ENCODE measurements around the gene SLC22A3. TPM values are rescaled to one million over a fixed set of nuclear protein-coding genes. Genes with fewer than 3 reads are reported as not detected.

The SLC22A3 gene
- total RNA-seq, 1 experiment from 2014 or later, result 0.07 TPM

GRCh38 chr6:160300076-160300695, 48.0 kb upstream of the SLC22A3 start:
- Histone ChIP-seq H3K4me2 (ENCODE audit: low read length) (no peak overlapping the region), H3K9me3 (ENCODE audit: control insufficient read depth in 1 of 2, insufficient read depth in 1 of 2, low read depth in 1 of 2, low read length in 2 of 2) (no peaks in the 10 kb centered on the region), H2AFZ (ENCODE audit: low read depth, low read length, poor library complexity, severe bottlenecking) (no peak overlapping the region), H3K4me1 (ENCODE audit: control insufficient read depth in 1 of 2, insufficient read depth in 2 of 2, low read length in 2 of 2) (peaks cover 0 to 8% of the 10 kb centered on the region in 2 experiments; a peak in 2 of 4 replicates), H3K9me2 (ENCODE audit: insufficient read depth) (no peaks in the 10 kb centered on the region), H3K27me3 (ENCODE audit: insufficient read depth, low read length) (no peaks in the 10 kb centered on the region), H3K4me3 (replicated peaks in 1 of 2; ENCODE audit: low read depth in 1 of 2, low read length in 2 of 2) (no peak overlapping the region), H3K36me3 (ENCODE audit: control insufficient read depth in 1 of 2, insufficient read depth in 2 of 2, low read length in 2 of 2) (no peaks in the 10 kb centered on the region), H4K20me1 (ENCODE audit: insufficient read depth) (no peaks in the 10 kb centered on the region), H3K79me2 (ENCODE audit: insufficient read depth, low read length) (no peaks in the 10 kb centered on the region), H3K9ac (ENCODE audit: low read length) (no peak overlapping the region), H3K27ac (ENCODE audit: low read depth, low read length) (no peak overlapping the region)
- ChIA-PET CTCF (no interaction called here), RAD21 (ENCODE audit: low non-redundant PET in 1 of 2, low total read pairs in 2 of 2, uncharacterized antibody in 2 of 2, unreplicated experiment in 2 of 2) (no interaction called here), POLR2A (no interaction called here)
- intact Hi-C loops (cut with micrococcal nuclease), result no loop called here
- BruUV-seq (replicated peaks), result no TSS peak
- DNase-seq (ENCODE audit: low read depth, low spot score) (no peak), ATAC-seq (peak; percentile 53; the same call in 1 of the 2 replicates)
- no peak for TF ChIP-seq POLR2AphosphoS5 (IDR thresholded peaks at IDR 0.05; ENCODE audit: low read depth, low read length)
- TF ChIP-seq RAD21 (IDR thresholded peaks at IDR 0.05; ENCODE audit: low read depth), result no peak
- no peak for TF ChIP-seq CTCF (IDR thresholded peaks at IDR 0.05 in 2 of 3, conservative IDR thresholded peaks at IDR 0.05 in 1 of 3; ENCODE audit: borderline replicate concordance in 1 of 3, insufficient read depth in 1 of 3, low read depth in 2 of 3, low read length in 2 of 3)
- TF ChIP-seq ZFX (IDR thresholded peaks at IDR 0.05), result no peak
- TF ChIP-seq, protein P1, sequence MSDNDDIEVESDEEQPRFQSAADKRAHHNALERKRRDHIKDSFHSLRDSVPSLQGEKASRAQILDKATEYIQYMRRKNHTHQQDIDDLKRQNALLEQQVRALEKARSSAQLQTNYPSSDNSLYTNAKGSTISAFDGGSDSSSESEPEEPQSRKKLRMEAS (IDR thresholded peaks at IDR 0.05), result no peak
- TF ChIP-seq EZH2phosphoT487 (IDR thresholded peaks at IDR 0.05; ENCODE audit: borderline replicate concordance), result no peak
- TF ChIP-seq EZH2 (IDR thresholded peaks at IDR 0.05), result no peak
- no peak for TF ChIP-seq FOSL1 (IDR thresholded peaks at IDR 0.05; ENCODE audit: low read depth)
- no peak for TF ChIP-seq EGR1 (IDR thresholded peaks at IDR 0.05; ENCODE audit: low read depth)
- TF ChIP-seq CEBPB (IDR thresholded peaks at IDR 0.05; ENCODE audit: low read depth), result no peak
- no peak for TF ChIP-seq SIN3A (IDR thresholded peaks at IDR 0.05; ENCODE audit: low read depth)
- TF ChIP-seq SP1 (IDR thresholded peaks at IDR 0.05; ENCODE audit: low read depth), result no peak
